ENCODE measurements around the gene CCN5.
"Not testable (repeated sequence)": the region's sequence is repeated elsewhere in the genome, so short reads cannot be mapped to it uniquely, and the experiment has no call there.

The CCN5 gene, protein sequence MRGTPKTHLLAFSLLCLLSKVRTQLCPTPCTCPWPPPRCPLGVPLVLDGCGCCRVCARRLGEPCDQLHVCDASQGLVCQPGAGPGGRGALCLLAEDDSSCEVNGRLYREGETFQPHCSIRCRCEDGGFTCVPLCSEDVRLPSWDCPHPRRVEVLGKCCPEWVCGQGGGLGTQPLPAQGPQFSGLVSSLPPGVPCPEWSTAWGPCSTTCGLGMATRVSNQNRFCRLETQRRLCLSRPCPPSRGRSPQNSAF

GRCh38 chr20:44714701-44715498 is at the start of gene CCN5:
Gene CCN5 (plus strand): TSS chr20:44715369. CDS start chr20:44715391, 22 bp downstream.
- DNase-seq (ENCODE audit: low read depth, low spot score) = peak; percentile 73

DNA sequence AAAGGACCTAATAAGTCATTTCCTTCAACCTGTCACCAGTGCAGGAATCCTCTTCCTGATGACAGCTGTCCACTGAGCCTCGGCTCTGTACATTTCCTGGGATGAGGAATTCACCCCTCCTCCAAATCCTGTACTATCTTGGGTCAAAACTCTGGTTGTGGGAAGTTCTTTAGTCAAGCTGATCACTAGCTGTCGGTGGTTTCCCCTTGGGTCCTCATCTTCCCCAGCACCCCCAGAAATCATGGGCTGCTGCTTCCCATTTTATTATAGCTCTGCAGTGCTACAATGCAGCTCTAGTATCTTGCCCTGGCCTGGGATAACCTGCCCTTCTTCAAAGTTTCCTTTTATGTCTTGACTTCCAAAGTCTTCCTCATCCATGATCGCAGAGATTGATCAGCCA is 49.1 kb upstream of the CCN5 start:
- DNase-seq (ENCODE audit: low read depth, low spot score) = no peak

- DNase-seq (ENCODE audit: low read depth, low spot score) = not testable (repeated sequence)
Observed at GRCh38 chr20:44670851-44671250, 44.3 kb upstream of the CCN5 start.

- DNase-seq (ENCODE audit: low read depth, low spot score) = not testable (repeated sequence)
Observed at GRCh38 chr20:44671541-44671940, 43.6 kb upstream of the CCN5 start.

- DNase-seq (ENCODE audit: low read depth, low spot score) = not testable (repeated sequence)
Observed at GRCh38 chr20:44672318-44672902, 42.8 kb upstream of the CCN5 start.

- no peak for DNase-seq (ENCODE audit: low read depth, low spot score)
Observed at GRCh38 chr20:44678242-44678641, 36.9 kb upstream of the CCN5 start.

DNA sequence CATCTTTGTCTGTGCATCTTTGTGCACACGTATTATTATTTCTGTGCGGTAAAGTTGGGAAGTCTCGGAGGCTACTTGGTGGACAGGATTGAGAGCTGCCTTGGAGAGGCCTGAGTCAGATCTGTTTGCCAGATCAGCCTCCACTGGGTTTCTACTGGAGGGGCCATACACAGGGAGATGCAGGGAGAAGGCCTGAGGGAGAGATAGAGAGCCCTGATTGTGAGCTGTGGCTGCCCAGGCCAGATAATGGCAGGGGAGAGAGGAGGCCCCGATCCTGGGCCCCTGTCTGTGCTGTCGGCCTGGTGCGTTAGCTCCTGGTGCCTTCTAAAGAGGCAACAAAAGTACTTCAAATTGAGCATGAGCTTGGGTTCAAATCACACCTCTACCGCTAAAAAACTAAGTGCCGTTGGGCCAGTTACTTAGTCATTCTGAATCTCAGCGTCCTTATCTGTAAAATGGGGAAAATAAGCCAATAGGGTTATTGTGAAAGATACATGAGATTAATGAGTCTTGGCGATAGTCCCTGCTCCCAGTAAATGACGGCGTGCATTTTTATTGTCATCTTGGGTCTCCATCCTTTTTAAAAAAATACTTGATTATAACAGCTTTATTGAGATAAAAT is 36.1 kb upstream of the CCN5 start:
- no peak for DNase-seq (ENCODE audit: low read depth, low spot score)

- DNase-seq (ENCODE audit: low read depth, low spot score) = no peak
Observed at GRCh38 chr20:44681796-44682566, 33.2 kb upstream of the CCN5 start.

GRCh38 chr20:44683263-44684046 is 31.7 kb upstream of the CCN5 start:
- DNase-seq (ENCODE audit: low read depth, low spot score) = no peak

GRCh38 chr20:44684047-44684967 is 30.9 kb upstream of the CCN5 start:
- DNase-seq (ENCODE audit: low read depth, low spot score) = no peak

DNA sequence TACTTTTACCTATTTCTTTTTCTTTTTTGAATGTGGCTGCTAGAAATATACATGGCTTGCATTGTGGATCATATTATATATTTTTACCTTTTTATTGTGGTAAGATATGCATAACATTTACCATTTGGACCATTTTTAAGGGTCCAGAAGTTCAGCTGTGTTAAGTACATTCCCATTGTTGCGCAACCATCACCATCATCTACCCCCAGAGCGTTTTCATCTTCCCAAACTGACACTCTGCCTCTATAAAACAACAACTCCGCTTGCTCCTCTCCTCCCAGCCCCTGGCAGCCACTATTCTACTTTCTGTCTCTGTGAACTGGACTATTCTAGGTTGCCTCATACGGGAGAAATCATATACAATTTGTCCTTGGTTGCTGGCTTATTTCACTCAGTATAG is 28.2 kb upstream of the CCN5 start:
- no peak for DNase-seq (ENCODE audit: low read depth, low spot score)

GRCh38 chr20:44688053-44688625 is 27.0 kb upstream of the CCN5 start:
- no peak for DNase-seq (ENCODE audit: low read depth, low spot score)

GRCh38 chr20:44689809-44690208 is 25.4 kb upstream of the CCN5 start:
- DNase-seq (ENCODE audit: low read depth, low spot score) = no peak

DNA sequence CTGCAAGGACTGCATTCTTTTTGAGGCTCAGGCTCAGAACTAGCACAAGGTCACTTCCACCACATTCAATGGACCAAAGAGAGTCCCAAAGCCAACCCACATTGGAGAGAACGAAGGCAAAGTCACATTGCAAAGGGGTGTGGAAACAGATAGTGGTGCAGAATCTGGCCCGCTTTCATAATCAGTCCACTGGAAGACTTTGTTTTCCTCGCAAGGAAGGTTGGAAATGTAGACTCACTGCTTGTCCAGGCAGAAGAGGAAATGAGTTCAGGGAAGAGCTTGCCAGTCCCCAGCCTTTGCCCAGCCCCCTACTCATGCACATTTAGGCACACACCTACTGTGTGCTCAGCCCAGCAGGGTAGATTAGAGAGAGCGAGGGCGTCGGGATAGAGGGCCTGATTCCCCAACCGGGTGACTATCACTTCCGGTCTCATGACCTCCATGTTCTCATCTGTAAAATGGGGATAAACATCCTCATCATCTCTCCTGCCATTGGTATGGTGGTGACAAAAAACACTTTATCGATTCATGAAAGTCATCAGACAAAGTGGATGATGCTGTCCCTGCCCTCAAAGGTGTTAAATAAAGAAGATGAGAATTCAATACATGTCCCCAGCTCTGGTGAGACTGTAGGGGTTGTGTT is 24.3 kb upstream of the CCN5 start:
- DNase-seq (ENCODE audit: low read depth, low spot score) = no peak

DNA sequence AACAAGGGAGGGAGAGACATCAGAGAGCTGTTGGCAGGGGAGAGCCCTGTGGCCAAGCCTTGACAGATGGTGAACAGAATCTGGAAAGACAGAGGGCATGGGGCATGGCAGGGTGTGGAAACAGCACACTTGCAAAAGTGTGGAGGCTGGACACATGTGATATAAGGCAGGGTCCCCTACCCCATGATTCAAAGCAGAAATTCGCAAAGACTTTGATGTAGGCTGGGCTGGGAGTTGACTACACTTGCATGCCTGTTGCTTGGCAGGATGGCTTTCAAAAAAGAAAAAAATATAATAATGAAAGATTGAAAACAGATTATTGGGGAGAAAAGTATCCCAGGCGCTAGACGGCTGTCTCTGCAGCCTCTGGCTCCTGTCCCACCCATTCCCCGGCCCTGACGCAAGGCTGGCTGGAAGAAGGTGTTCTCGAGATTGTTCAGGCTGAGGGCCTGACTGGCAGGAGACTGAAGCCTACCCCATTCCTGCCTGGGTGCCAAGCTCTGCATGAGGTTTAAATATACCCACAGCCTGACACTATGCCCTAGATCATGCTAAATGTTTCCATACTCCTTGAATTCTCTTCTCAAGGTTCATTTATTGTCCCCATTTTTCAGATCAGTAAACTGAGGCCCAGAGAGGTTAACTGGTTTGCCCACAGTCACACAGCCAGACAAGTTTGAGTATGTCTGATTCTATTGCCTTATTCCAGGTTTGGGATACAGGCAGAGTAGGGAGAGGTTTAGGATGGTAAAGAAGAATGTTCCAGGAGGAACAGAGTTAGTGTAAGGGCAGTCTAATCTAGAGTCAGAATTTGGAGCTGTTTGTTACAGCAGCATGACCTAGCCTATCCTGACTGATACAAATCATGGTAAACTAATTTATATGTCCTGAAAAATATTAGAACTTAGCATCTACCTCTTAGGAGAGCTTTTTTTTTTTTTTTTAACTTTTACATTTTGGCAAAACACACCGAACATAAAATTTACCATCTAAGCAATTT is 23.4 kb upstream of the CCN5 start:
- no peak for DNase-seq (ENCODE audit: low read depth, low spot score)

DNA sequence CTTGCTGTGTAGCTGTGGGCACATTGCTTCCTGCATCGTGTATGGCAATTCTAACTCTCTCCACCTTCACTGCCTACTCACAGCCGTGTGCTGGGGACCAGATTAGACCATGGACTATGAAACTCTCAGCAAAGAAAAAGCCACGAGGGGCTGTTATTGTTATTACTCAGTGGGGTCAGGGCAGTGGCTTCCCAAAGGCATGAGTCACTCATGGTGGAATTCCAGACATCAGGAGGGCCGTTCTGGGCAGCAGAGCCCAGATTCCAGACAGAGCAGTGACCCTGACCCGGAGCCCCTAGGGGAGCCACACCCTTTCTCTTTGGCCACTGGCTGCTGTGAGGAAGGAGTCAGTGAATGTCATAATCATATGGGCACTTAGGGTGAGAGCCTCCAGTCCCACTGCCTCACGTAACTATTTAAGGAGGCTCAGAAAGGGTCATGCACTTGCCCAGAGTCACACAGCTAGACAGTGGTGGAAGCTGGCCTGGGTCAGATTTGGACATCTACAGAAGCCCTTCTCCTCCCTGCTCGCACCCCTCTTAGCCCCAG is 22.2 kb upstream of the CCN5 start:
- DNase-seq (ENCODE audit: low read depth, low spot score) = peak; percentile 86

- DNase-seq (ENCODE audit: low read depth, low spot score) = no peak
Observed at GRCh38 chr20:44693627-44694026, 21.5 kb upstream of the CCN5 start.

Measured in brain pericyte (primary cell).